MCF 10A (cell line): ENCODE results near the gene DENND4B. TPM values are rescaled to one million over a fixed set of nuclear protein-coding genes. Genes with fewer than 3 reads are reported as not detected.
"Not testable (repeated sequence)": the region's sequence is repeated elsewhere in the genome, so short reads cannot be mapped to it uniquely, and the experiment has no call there.

ENCODE experiments used
- BruUV-seq: library from RNA; stranded (reverse); fragments of 400-500 nt; replicated peaks from 2 replicates; lab custom pipeline; 2021; lab: Mats Ljungman, UMichigan
- CTCF ChIA-PET: fragments of 300-600 bp; sonication (Branson Sonifier 250); formaldehyde crosslinking; extraction: SDS; loops from one replicate; lab custom pipeline; 2021; ENCODE audit warnings: antibody characterized with exemption, inconsistent platforms; lab: Yijun Ruan, JAX
- POLR2A ChIA-PET: fragments of 300-600, 350-650 bp; sonication (Branson Sonifier 250); formaldehyde crosslinking; extraction: SDS; loops from one replicate; lab custom pipeline; 2020; ENCODE audit warnings: antibody characterized with exemption, inconsistent platforms; lab: Yijun Ruan, JAX
- DNase-seq: peaks from one replicate; pipeline ENCODE4 v3.0.0-alpha.2; 2018; ENCODE audit not compliant: unreplicated experiment
- H3K27ac Mint-ChIP-seq: one replicate; pipeline ENCODE4 v1.8.0; 2022; ENCODE audit warnings: mild to moderate bottlenecking, low read depth, mixed read lengths; ENCODE audit not compliant: unreplicated experiment
- H3K27me3 Mint-ChIP-seq: one replicate; pipeline ENCODE4 v1.8.0; 2022; ENCODE audit warnings: mixed read lengths; ENCODE audit not compliant: insufficient read depth, unreplicated experiment
- H3K36me3 Mint-ChIP-seq: one replicate; pipeline ENCODE4 v1.8.0; 2022; ENCODE audit warnings: mild to moderate bottlenecking, moderate library complexity, mixed read lengths; ENCODE audit not compliant: insufficient read depth, unreplicated experiment
- H3K4me1 Mint-ChIP-seq: one replicate; pipeline ENCODE4 v1.8.0; 2022; ENCODE audit warnings: mixed read lengths; ENCODE audit not compliant: insufficient read depth, unreplicated experiment
- H3K4me3 Mint-ChIP-seq: one replicate; pipeline ENCODE4 v1.8.0; 2022; ENCODE audit warnings: mild to moderate bottlenecking, moderate library complexity, mixed read lengths; ENCODE audit not compliant: unreplicated experiment
- H3K9me3 Mint-ChIP-seq: one replicate; pipeline ENCODE4 v1.8.0; 2022; ENCODE audit warnings: mixed read lengths; ENCODE audit not compliant: unreplicated experiment
- CTCF ChIP-seq: fragments of 200-600 bp; IDR thresholded peaks from one replicate; pipeline ENCODE4 v1.8.0; 2022; ENCODE audit warnings: antibody characterized with exemption, mild to moderate bottlenecking; ENCODE audit not compliant: unreplicated experiment
- intact Hi-C: fragments of 100-400 bp; cut with micrococcal nuclease; formaldehyde crosslinking; loops from 2 replicates; pipeline ENCODE4 v1.14.1; 2022
- total RNA-seq: library from RNA; stranded (reverse); gene quantifications from 2 replicates; pipeline ENCODE4 v1.2.3, GENCODE V29; 2022

Gene DENND4B
- total RNA-seq, 1 experiment from 2014 or later = 59.6 TPM

- peaks cover 50% of the 10 kb centered on the region for H3K36me3 Mint-ChIP-seq
- H3K27me3 Mint-ChIP-seq = no peaks in the 10 kb centered on the region
- intact Hi-C loops = no loop called here
- peak overlapping the region; percentile 66 for H3K27ac Mint-ChIP-seq
- ChIA-PET POLR2A (interaction anchor here (0.8 to 1.9 kb wide), 9 partner anchors 10 to 73 kb away, joined by 3 to 15 read pairs (median 4); partner anchors contain the start of genes DENND4B, GATAD2B and JTB), CTCF (interaction anchor here (0.6 to 1.3 kb wide), 5 partner anchors 11 to 82 kb away, joined by 3 to 5 read pairs (median 3); no protein-coding TSS in a partner anchor)
- H3K4me1 Mint-ChIP-seq = peaks cover 5% of the 10 kb centered on the region
- no peak overlapping the region for H3K4me3 Mint-ChIP-seq
- no peaks in the 10 kb centered on the region for H3K9me3 Mint-ChIP-seq
- no peak for TF ChIP-seq CTCF
- no TSS peak for BruUV-seq
- DNase-seq = peak; percentile 53
Measured at GRCh38 chr1:153903841-153904455, 42.6 kb downstream of the DENND4B start.

GRCh38 chr1:153899509-153899908 is 47.0 kb downstream of the DENND4B start:
- Mint-ChIP-seq H3K9me3 (no peaks in the 10 kb centered on the region), H3K27me3 (no peaks in the 10 kb centered on the region), H3K36me3 (peaks cover 64% of the 10 kb centered on the region), H3K4me3 (no peak overlapping the region), H3K4me1 (peaks cover 8% of the 10 kb centered on the region), H3K27ac (no peak overlapping the region)
- no peak for DNase-seq
- TSS peak; percentile 9 for BruUV-seq
- no peak for TF ChIP-seq CTCF
- intact Hi-C loops = no loop called here
- CTCF ChIA-PET = interaction anchor here (1.0 kb wide), 1 partner anchor 70 kb away, joined by 4 read pairs; no protein-coding TSS in a partner anchor
- POLR2A ChIA-PET = interaction anchor here (0.8 kb wide), 1 partner anchor 68 kb away, joined by 3 read pairs; the partner anchor contains the start of gene CREB3L4

GRCh38 chr1:153895866-153896265 is 50.7 kb downstream of the DENND4B start:
- BruUV-seq, intact Hi-C loops, H3K4me3 Mint-ChIP-seq, H3K27me3 Mint-ChIP-seq, H3K9me3 Mint-ChIP-seq, H3K4me1 Mint-ChIP-seq, DNase-seq: not testable (repeated sequence)
- ChIA-PET POLR2A (interaction anchor here (0.6 to 5.9 kb wide), 8 partner anchors 14 to 864 kb away, joined by 3 to 26 read pairs (median 4); partner anchors contain the start of genes GATAD2B and SLC39A1), CTCF (interaction anchor here (0.6 to 3.1 kb wide), 9 partner anchors 12 to 575 kb away, joined by 3 to 14 read pairs (median 5); no protein-coding TSS in a partner anchor)
- peak overlapping the region; percentile 67 for H3K27ac Mint-ChIP-seq
- peaks cover 82% of the 10 kb centered on the region for H3K36me3 Mint-ChIP-seq

GRCh38 chr1:153891042-153891441 is 55.5 kb downstream of the DENND4B start:
- H3K27me3 Mint-ChIP-seq, H3K4me1 Mint-ChIP-seq, POLR2A ChIA-PET, H3K27ac Mint-ChIP-seq, H3K9me3 Mint-ChIP-seq, DNase-seq, intact Hi-C loops, BruUV-seq, H3K4me3 Mint-ChIP-seq: not testable (repeated sequence)
- H3K36me3 Mint-ChIP-seq = peaks cover 68% of the 10 kb centered on the region
- CTCF ChIA-PET = interaction anchor here (0.7 to 1.1 kb wide), 3 partner anchors 39 to 214 kb away, joined by 3 read pairs; no protein-coding TSS in a partner anchor

- no peak overlapping the region for H3K27ac Mint-ChIP-seq
- CTCF ChIA-PET = interaction anchor here (0.8 to 1.1 kb wide), 3 partner anchors 16 to 33 kb away, joined by 3 read pairs; no protein-coding TSS in a partner anchor
- H3K36me3 Mint-ChIP-seq = peaks cover 59% of the 10 kb centered on the region
- TF ChIP-seq CTCF = no peak
- H3K27me3 Mint-ChIP-seq = no peaks in the 10 kb centered on the region
- intact Hi-C loops = no loop called here
- H3K4me3 Mint-ChIP-seq = no peak overlapping the region
- H3K4me1 Mint-ChIP-seq = peaks cover 8% of the 10 kb centered on the region
- POLR2A ChIA-PET = interaction anchor here (0.8 to 1.8 kb wide), 4 partner anchors 15 to 70 kb away, joined by 3 to 5 read pairs (median 4); partner anchors contain the start of gene CRTC2
- no peak for DNase-seq
- BruUV-seq = no TSS peak
- H3K9me3 Mint-ChIP-seq = no peaks in the 10 kb centered on the region
Measured at GRCh38 chr1:153888533-153888932, 58.0 kb downstream of the DENND4B start.
